Stimulated activated CD8-positive, alpha-beta memory T cell treated with anti-CD3 and anti-CD28 coated beads, Interleukin-2, amount 100 ng/mL, for 48 hours (primary cell): ENCODE measurements around the gene YPEL4.
"Not testable (repeated sequence)": the region's sequence is repeated elsewhere in the genome, so short reads cannot be mapped to it uniquely, and the experiment has no call there.

Experiments used
- DNase-seq, 2 donors: peaks; one replicate each; pipeline ENCODE4 v3.0.0-alpha.2; 2020; ENCODE audit warnings: low read depth in 2 of 2

Gene YPEL4, protein sequence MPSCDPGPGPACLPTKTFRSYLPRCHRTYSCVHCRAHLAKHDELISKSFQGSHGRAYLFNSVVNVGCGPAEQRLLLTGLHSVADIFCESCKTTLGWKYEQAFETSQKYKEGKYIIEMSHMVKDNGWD

DNA sequence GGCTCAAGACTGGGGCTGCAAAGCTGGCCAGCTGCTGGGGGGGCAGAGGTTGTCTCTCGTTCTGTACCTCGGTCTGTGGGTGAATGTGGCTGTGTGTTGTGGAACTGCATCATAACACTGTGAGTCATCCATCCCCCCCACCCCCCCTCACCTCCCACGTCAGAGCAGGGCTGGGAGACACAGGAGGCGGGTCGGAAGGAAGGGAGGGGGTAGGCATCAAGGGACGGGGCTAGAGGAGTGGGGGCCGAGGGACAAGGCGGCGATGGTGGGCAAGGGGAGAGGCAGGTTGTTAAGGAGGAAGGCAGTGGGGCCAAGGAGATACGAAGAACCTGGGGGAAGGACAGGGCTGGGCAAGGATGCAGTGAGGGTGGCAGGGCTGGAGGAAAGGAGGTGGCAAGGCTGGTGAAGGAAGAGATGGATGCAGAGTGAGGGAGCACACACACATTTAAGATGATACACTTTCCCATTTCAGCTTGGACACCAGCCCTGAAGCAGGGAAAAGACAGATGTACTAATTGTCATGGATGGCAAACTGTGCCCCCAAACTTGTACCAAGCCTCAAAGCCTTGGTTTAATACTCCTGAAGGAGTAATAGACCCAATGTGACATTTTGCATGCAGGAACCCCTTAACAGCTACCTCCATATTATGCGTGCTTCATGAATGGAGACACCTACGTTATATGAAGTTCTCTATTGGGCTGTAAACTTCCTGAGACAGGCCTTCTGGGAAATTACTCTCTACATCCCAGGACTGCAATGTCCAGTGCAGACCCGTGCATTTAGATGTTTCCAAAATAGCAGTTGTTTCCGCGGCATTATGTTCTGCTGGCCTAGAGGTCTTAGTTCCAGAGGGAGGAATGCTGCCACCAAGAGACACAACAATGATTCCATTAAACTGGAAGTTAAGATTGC is at the start of gene YPEL4:
Gene YPEL4 (minus strand): TSS at position 87 of the 913 bp plus-strand sequence. CDS start 2,805 bp downstream, outside the sequence.
- no peak for DNase-seq

DNA sequence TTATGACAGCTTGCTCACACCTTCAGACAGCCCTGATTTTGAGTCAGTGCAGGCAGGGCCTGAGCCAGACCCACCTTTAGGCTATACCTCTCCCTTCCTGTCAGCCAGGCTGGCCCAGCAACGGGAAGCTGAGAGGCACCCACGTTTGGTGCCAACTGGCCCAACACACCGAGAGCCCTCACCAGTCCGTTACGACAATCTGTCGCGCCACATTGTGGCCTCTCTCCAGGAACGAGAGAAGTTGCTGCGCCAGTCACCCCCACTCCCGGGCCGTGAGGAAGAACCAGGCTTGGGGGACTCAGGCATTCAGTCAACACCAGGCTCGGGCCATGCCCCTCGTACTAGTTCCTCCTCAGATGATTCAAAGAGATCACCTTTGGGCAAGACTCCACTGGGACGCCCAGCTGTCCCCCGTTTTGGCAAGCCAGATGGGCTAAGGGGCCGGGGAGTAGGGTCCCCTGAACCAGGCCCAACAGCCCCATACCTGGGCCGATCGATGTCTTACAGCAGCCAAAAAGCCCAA is 49.2 kb upstream of the YPEL4 start:
- DNase-seq = no peak

DNA sequence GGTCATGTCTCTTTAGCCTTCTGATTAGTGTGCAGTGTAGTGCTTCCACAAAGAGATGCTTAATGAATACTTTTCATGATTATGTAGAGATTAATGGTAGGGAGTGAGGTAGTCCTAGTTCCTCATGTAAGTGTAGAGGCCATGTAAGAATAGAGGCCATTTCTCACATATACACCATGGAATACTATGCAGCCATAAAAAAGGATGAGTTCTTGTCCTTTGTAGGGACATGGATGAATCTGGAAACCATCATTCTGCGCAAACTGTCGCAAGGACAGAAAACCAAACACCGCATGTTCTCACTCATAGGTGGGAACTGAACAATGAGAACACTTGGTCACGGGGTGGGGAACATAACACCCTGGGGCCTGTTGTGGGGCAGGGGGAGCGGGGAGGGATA is 40.8 kb upstream of the YPEL4 start:
- DNase-seq = not testable (repeated sequence)

DNA sequence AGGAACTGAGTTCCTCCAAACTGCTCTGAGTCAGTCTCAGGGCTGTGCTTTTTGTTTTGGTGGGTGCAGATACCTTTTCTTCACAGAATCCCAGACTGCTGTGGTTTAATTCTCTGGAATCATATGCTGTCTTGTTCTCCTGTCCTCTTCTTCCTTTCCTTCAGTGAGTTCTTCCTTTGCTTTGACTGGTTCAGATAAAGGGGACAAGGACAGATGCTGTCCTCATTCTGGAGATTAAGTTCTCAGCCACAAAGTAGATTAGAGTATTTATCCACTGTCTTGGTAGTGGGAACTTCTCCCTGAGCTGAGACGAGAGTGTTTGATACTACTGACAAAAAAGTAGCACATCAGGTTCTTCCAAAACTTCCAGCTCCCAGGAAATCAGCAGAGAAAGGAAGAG is 31.5 kb upstream of the YPEL4 start:
- DNase-seq = no peak

DNA sequence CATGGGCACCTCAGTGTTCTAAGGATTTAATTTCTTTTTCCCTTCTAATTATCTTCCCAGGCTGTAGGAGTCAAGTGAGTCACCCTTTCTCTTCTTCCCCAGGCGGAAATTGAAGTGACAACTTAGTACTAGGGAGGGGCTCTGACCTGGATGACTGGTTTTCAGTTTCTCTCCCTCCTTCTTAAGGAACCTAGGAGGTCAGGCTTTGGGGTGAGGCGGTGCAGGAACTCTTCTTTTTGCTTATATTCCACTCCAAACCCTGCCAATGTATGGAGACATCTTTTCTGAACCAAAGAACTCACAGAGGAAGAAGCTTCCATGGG is 30.8 kb upstream of the YPEL4 start:
- DNase-seq = no peak

DNA sequence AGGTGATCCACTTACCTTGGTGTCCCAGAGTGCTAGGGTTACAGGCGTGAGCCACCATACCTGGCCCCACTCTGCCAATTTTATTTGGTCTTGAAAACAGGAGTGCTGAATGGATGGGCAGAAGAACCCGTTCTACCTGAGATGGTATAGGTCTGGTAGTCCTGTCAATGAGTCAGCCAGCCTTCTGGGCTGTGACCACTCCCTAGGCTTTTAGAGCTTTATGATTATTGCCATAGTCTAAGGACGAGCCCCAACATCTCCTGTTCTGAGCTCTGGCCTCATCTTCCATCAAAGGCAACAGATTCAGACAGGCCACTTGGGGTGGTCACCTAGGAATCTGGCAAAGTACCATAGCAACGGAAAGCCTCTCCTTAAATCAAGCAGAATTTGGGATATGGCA is 29.7 kb upstream of the YPEL4 start:
- no peak for DNase-seq

DNA sequence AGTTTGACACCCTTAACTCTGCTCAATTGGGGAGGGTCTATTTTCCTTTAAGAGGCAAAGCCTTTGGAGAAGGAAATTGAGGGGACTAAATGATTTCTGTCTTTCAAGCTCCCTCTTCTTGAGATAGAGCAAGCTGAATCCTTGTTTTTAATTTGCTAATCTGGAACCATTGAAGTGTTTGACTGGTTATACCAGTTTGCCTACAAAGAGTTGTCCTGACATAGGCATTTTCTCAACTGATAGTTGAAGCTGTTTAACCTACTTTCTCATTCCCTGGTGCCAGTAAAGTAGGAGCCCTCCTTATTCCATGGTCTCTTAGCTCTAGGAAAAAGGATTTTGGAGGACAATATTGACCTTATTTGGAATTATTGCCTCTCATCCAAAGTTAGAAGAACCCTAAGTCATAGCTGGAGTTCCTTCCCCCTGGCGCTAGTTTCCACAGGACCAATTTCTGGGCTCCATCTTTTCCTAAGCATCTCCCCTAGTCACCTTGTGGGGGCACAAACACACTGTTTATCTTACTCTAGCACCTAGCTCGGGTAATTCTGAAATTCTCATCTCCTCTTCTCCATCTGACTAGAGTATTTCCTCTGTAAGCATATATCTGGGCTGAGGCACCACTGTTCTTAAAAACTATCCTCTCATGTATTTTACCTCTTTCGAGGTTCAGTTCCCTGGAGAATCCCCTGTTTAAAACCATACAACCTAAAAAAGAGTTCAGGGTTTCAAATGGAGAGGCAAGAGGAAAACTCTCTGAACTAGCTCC is 25.6 kb upstream of the YPEL4 start:
- DNase-seq = no peak

DNA sequence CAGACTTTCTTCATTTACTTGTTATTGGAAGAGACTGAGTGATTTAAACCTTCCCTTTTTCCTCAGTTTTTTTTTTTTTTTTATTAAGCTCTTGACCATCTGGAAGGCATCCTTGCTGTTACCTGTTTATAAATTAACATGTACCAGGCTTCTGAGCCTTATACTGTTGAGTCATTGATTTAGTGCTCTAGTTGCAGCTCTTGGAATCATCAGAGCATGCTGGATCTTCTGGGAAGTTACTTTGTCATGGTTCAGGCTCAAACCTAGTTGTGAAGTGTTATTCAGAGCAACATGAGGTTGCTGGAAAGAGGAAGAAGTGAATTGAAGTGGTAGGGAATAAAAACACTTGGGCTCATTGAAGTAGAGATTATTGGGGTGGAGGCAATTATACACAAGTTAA is 24.5 kb upstream of the YPEL4 start:
- DNase-seq = no peak

DNA sequence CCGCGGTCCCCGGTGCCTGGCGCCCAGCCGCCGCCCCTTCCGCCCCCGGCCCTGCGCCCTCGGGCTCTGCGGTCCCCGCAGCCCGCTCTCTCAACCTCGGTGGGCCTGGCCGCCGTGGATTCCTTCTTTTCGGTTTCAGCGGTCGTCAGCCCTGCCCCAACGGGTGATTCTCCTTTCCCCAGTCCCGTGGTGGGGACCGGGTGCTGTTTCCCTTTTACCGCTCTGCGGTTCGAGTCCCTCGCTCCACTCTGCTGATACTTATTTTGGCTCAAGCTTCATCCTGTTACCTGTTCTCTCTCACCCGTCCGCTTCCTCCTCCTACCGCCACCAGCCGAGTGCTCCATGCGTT is 18.7 kb upstream of the YPEL4 start:
- no peak for DNase-seq

DNA sequence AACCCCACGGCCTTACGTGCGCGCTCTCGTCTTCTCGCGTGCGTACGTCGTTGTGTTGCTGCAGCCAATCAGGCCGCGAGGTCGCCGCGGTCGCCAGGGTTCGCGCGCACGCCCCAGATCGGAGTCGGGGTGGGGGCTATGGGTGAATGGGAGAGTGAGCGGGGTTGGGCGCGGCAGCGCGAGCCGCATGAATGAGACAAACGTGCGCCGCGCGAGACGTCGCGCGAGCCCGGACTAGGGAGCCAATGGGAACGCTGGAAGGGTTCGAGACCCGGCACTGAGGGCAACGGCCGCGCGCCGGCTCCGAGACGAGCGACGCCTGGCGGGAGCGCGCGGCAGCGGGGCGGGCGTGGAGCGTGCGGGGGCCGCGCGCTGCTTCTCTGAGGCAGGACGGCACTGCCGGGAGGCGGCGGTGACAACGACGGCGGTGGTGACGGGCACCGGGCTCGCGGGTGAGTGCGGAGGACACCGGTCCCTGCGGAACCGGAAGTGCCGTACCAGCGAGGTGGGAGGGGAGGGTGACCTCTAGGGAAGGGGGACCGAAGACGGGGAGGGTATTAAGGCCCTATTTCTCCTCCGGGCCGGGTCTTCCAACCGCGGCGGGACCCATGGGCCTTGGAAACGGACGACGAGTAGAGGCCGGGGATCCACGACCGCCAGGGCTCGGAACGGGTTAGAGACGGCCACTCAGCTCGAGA is 18.2 kb upstream of the YPEL4 start, which contains the start of gene ZDHHC5:
Gene ZDHHC5 (plus strand): TSS at position 379 of the 698 bp plus-strand sequence. CDS start 4,977 bp downstream, outside the sequence.
- peak; percentile 98 to 99 for DNase-seq

DNA sequence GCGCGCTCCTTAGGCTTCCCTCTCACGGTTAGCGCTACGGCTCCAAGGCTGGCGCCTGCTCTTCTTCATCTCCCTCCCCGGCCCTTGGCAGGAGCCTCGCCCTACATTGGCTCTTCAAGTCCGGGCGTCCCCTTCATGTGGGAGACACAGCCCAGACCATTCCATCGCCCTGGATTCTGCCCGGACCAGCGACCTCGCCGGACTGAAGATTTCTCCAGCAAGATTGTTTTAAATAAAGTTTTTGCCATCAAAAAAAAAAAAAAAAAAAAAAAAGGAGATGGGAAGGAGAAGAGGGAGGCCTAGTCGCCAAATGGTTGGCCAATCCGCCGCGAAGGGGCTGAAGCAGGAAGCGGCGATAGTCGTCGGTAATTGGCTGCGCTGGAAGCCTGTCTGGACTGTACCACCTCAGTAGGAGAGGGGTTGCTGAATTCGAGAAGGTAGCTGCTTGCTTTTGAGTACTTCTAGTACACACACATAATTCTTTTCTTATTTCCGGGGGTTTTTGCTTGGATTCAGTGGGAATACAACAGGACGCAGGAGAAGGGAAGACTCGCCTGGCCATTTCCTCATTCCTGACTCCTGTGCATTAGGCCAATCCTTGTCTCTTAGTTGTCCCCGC is 17.5 kb upstream of the YPEL4 start:
- peak; percentile 79 to 85 for DNase-seq

DNA sequence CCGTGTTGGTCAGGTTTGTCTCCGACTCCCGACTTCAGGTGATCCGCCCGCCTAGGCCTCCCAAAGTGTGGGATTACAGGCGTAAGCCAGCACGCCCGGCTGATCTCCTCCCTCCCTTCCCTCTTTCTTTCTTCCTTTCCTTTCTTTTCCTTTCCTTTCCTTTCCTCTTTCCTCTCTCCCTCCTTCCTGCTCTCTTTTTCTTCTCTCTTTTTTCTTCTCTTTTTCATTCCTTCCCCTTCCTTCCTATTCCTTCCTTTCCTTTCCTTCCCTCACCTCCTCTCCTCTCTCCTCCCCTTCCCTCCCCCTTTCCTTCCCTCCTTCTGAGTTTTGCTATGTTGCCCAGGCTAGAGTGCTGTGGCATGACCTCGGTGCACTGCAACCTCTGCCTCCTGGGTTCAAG is 14.3 kb upstream of the YPEL4 start:
- no peak for DNase-seq

DNA sequence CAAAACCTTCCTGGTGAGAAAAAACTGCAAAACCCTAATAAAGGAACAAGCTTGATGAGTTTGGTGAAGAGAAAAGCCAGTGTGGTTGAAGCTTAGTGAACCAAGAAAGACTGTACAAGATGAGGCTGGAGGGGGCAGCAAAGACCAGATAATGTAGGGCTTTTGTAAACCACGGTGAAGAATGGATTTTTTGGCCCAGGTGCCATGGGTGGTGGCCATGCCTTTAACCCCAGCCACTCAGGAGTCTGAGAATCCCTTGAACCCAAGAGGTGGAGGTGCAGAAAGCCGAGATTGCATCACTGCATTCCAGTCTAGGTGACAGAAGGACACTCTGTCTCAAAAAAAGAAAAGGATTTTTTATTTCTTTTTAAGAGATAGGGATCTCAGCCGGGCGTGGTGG is 13.2 kb upstream of the YPEL4 start:
- no peak for DNase-seq

DNA sequence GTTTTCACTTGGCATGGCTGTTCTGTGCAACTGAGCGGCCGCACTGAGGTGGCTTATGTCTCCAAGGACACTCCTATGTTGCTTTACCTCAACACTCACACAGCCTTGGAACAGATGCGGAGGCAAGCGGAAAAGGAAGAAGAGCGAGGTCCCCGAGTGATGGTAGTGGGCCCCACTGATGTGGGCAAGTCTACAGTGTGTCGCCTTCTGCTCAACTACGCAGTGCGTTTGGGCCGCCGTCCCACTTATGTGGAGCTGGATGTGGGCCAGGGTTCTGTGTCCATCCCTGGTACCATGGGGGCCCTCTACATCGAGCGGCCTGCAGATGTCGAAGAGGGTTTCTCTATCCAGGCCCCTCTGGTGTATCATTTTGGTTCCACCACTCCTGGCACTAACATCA is 10.0 kb upstream of the YPEL4 start:
- no peak for DNase-seq

DNA sequence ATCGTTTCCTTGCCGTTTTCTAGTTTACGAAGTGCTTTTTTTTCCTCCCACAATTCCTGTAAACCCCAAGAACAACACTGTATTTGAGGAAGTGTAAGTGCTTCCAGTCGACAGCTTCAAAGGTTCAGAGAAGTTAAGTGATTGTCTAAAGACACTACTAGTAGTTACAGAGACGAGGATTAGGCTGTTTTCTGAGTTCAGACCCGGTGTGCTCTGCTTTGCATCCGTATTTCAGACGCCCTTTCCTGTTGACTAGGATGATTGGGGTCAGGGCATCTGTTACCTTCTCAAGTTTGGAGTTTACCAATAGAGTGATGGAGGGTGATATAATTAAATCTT is 8.3 kb upstream of the YPEL4 start:
- DNase-seq = no peak

DNA sequence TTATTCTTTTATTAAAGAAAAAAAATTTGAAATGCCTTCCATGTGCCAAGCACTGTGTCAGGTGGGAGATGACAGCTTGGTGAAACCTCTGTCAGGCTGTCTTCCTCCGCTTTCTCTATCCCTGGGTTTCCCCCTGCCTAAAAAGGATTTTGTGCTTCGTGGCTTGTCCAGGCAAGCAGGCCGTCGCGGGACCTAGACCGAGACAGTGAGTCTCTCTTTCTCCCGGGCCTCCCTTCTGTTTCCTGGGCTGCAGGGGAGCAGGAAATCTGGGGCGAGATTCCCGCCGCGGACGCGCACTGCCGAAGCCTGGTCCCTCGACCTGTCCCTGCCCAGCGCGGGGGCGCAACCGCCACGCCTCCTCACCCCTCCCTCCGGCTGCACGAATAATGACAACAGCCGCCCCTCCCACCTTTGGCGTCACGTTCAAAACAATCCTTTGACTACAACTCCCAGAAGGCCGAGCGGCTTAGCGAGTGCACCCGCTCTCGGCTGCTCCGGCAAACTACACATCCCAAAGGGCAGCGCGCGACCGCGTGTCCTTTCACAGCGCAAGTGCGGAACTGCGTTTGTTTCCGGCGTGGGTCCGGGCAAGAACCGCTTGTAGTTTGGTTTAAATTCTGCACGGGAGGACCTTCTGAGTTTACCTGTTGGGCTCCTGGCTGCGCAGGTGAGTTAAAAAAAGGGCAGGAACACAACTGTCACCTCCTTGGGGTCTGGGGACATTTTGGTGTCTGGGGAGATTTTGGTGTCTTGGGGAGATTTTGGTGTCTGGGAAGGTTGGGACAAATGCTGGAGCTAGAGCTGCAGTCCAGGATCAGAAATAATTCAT is 7.7 kb upstream of the YPEL4 start, which contains the start of gene CLP1:
Gene CLP1 (plus strand): TSS at position 569 of the 829 bp plus-strand sequence. CDS start 1,715 bp downstream, outside the sequence.
- peak; percentile 97 to 99 for DNase-seq

DNA sequence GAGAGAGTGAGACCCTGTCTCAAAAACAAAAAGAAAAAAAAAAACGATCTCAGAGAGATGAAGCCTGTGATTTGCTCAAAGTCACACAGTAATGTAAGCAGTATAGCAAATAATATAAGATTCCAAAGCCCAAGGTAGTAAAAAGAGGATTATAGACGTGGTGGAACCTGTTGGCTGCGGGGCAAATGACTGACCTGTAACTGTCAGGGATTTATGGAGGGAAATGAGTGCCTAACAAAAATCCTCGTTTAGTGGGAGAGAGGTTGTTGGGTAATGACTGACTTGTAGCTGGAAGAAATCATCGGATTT is 7.1 kb upstream of the YPEL4 start:
- no peak for DNase-seq

DNA sequence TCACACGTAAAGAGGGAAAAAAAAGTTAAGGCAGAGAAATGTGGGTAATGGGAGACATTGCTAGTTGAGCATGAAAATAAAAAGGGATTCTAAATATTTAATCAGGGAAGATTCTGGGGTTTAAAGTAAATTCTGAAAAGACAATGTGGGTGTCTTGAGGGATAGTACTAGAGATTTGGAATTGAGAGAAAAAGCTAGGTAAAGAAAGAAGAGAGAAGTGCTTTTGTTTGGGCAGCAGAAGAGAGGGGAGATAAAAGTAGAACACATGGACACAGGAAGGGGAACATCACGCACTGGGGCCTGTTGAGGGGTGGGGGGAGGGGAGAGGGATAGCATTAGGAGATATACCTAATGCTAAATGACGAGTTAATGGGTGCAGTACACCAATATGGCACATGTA is 3.5 kb upstream of the YPEL4 start:
- no peak for DNase-seq

DNA sequence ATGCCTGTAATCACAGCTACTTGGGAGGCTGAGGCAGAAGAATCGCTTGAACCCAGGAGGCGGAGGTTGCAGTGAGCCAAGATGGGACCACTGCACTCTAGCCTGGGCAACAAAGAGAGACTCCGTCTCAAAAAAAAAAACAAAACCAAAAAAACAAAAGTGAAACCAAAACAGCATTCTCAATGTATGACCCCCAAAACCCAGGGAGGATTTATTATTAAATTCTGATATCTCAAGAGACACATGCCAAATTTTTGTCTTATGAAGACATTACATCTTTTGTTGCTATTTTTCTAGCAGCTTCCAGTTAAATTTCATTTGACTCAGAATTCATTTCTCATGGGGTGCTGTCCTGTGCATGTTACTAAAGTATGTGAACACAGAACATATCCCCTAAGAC is 3.0 kb upstream of the YPEL4 start:
- DNase-seq = no peak

DNA sequence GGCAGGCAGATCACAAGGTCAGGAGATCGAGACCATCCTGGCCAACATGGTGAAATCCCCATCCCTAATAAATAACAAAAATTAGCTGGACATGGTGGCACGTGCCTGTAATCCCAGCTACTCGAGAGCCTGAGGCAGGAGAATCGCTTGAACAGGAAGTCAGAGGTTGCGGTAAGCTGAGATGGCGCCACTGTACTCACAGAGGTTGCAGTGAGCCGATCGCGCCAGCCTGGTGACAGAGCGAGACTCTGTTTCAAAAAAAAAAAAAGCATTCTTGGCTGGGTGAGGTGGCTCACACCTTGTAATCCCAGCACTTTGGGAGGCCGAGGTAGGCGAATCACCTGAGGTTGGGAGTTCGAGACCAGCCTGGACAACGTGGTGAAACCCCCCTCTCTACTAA is 2.5 kb upstream of the YPEL4 start:
- DNase-seq = not testable (repeated sequence)

DNA sequence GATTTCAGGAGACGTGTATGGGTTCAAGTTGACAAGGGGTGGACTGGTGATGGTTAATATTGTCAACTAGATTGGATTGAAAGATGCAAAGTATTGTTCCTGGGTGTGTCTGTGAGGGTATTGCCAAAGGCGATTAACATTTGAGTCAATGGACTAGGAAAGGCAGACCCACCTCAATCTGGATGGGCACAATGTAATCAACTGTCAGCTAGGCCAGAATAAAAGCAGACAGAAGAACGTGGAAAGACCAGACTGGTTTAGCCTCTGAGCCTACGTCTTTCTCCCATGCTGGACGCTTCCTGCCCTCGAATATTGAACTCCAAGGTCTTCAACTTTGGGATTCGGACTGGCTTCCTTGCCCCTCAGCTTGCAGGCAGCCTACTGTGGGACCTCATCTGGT is 1.7 kb upstream of the YPEL4 start:
- no peak for DNase-seq
